HepG2 (cell line): ENCODE data around the gene DAZAP1. TPM values are rescaled to one million over a fixed set of nuclear protein-coding genes. Genes with fewer than 3 reads are reported as not detected.

Experiments used
- ELF1 ChIP-seq: sonication (generic); formaldehyde crosslinking; IDR thresholded peaks from 2 replicates; pipeline ENCODE4 v1.4.0; 2020; ENCODE audit warnings: missing genetic modification reagents
- EZH2 ChIP-seq: conservative IDR thresholded peaks from 2 replicates; pipeline ENCODE4 v1.6.1; 2012; ENCODE audit warnings: mild to moderate bottlenecking, low read depth, low read length, moderate library complexity
- HOXD1 ChIP-seq: sonication (generic); formaldehyde crosslinking; IDR thresholded peaks from 2 replicates; pipeline ENCODE4 v1.5.0; 2020; ENCODE audit warnings: missing genetic modification reagents
- MXD4 ChIP-seq: IDR thresholded peaks from 2 replicates; pipeline ENCODE4 v1.6.1; 2016; ENCODE audit warnings: mild to moderate bottlenecking, missing biosample characterization, missing genetic modification reagents
- MYC ChIP-seq: sonication (generic); formaldehyde crosslinking; IDR thresholded peaks from 2 replicates; pipeline ENCODE4 v1.9.0; 2021; ENCODE audit warnings: missing genetic modification reagents, borderline replicate concordance
- PAWR ChIP-seq: sonication (generic); formaldehyde crosslinking; IDR thresholded peaks from 2 replicates; pipeline ENCODE4 v1.4.0; 2020; ENCODE audit warnings: missing genetic modification reagents, mild to moderate bottlenecking, borderline replicate concordance
- PHF5A ChIP-seq: IDR thresholded peaks from one replicate; pipeline ENCODE4 v1.6.1; 2018; ENCODE audit warnings: low read depth, missing genetic modification reagents; ENCODE audit not compliant: unreplicated experiment
- PRPF4 ChIP-seq: fragments of 200-400 bp; formaldehyde crosslinking; IDR thresholded peaks from 2 replicates; pipeline ENCODE4 v1.6.1; 2016; ENCODE audit warnings: low read length, low read depth; ENCODE audit not compliant: poor library complexity, severe bottlenecking
- SIN3B ChIP-seq: fragments of 150-350 bp; IDR thresholded peaks from 2 replicates; pipeline ENCODE4 v1.6.1; 2014; ENCODE audit warnings: low read length
- SMAD1 ChIP-seq: sonication (generic); formaldehyde crosslinking; IDR thresholded peaks from 2 replicates; pipeline ENCODE4 v1.4.0; 2020; ENCODE audit warnings: missing genetic modification reagents, low read depth, mild to moderate bottlenecking, borderline replicate concordance
- ZBTB2 ChIP-seq: sonication (generic); formaldehyde crosslinking; IDR thresholded peaks from 2 replicates; pipeline ENCODE4 v1.8.0; 2022; ENCODE audit warnings: low read depth, missing genetic modification reagents
- ZNF281 ChIP-seq: sonication (generic); formaldehyde crosslinking; IDR thresholded peaks from 2 replicates; pipeline ENCODE4 v1.4.0; 2020; ENCODE audit warnings: missing genetic modification reagents, borderline replicate concordance
- ZNF549 ChIP-seq: sonication (generic); formaldehyde crosslinking; IDR thresholded peaks from 2 replicates; pipeline ENCODE4 v1.5.0; 2020; ENCODE audit warnings: missing genetic modification reagents
- ZNF709 ChIP-seq: sonication (generic); formaldehyde crosslinking; IDR thresholded peaks from 2 replicates; pipeline ENCODE4 v1.5.0; 2020; ENCODE audit warnings: mild to moderate bottlenecking, missing genetic modification reagents
- ZNF775 ChIP-seq: sonication (generic); formaldehyde crosslinking; IDR thresholded peaks from 2 replicates; pipeline ENCODE4 v1.4.0; 2020; ENCODE audit warnings: missing genetic modification reagents, mild to moderate bottlenecking, moderate library complexity, borderline replicate concordance
- polyA plus RNA-seq, 8 experiments: library from polyadenylated mRNA; depleted of rRNA in 3 of 8; stranded (reverse) in 7 of 8; unstranded in 1 of 8; fragments of >200 nt; fragmentation: Illumina TruSeq in 4 of 8; extraction: Trizol in 4 of 8; gene quantifications; 2 replicates each; pipeline versions ENCODE4 v1.2.1 to v1.2.3, GENCODE V29; 2011 to 2016; ENCODE audit warnings: low read depth in 4 of 8, missing spikeins in 1 of 8, mixed read lengths in 1 of 8; ENCODE audit not compliant: insufficient read depth in 1 of 8
- total RNA-seq, 5 experiments: library from RNA; depleted of rRNA; stranded (reverse); fragments of >200 nt; fragmentation: Illumina TruSeq; extraction: Trizol; gene quantifications; 2 replicates each; pipeline ENCODE4 v1.2.3, GENCODE V29; 2016; ENCODE audit warnings: low read depth in 1 of 5
- TF ChIP-seq, protein P1 (sequence below): sonication (generic); formaldehyde crosslinking; IDR thresholded peaks from 2 replicates; pipeline ENCODE4 v1.9.0; 2021; ENCODE audit warnings: missing genetic modification reagents, mild to moderate bottlenecking, borderline replicate concordance
- TF ChIP-seq, protein P2 (sequence below): sonication (generic); formaldehyde crosslinking; IDR thresholded peaks from 2 replicates; pipeline ENCODE4 v1.4.0; 2020; ENCODE audit warnings: mild to moderate bottlenecking, missing genetic modification reagents
- TF ChIP-seq, protein P3 (sequence below): sonication (generic); formaldehyde crosslinking; IDR thresholded peaks from 2 replicates; pipeline ENCODE4 v1.5.1; 2020; ENCODE audit warnings: missing genetic modification reagents, mild to moderate bottlenecking, borderline replicate concordance

Gene DAZAP1
- total and polyA plus RNA-seq, 2 of the 13 experiments (the other 11 are each of a cell fraction or from before 2014, with no cell fraction given) = 63.3 to 79.2 TPM

- TF ChIP-seq PRPF4 (no peak), PAWR (0 out of 2 replicates have a peak, but pooled peaks have one; percentile 48), ELF1 (CRISPR knock-in tag) (peak; percentile 44; the same call in 1 of the 2 replicates), ZNF709 (peak; percentile 52; the same call in 1 of the 2 replicates), HOXD1 (peak; percentile 82), SIN3B (no peak), ZNF281 (peak; percentile 42; the same call in 1 of the 2 replicates), MXD4 (CRISPR knock-in tag) (no peak), MYC (CRISPR knock-in tag) (peak; percentile 88), PHF5A (CRISPR knock-in tag) (no peak), ZNF775 (CRISPR knock-in tag) (peak; percentile 82; the same call in 1 of the 2 replicates), ZNF549 (CRISPR knock-in tag) (no peak), SMAD1 (no peak), ZBTB2 (CRISPR knock-in tag) (no peak), EZH2 (no peak)
- TF ChIP-seq, protein P1, sequence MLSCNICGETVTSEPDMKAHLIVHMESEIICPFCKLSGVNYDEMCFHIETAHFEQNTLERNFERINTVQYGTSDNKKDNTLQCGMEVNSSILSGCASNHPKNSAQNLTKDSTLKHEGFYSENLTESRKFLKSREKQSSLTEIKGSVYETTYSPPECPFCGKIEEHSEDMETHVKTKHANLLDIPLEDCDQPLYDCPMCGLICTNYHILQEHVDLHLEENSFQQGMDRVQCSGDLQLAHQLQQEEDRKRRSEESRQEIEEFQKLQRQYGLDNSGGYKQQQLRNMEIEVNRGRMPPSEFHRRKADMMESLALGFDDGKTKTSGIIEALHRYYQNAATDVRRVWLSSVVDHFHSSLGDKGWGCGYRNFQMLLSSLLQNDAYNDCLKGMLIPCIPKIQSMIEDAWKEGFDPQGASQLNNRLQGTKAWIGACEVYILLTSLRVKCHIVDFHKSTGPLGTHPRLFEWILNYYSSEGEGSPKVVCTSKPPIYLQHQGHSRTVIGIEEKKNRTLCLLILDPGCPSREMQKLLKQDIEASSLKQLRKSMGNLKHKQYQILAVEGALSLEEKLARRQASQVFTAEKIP = no peak
- TF ChIP-seq, protein P2, sequence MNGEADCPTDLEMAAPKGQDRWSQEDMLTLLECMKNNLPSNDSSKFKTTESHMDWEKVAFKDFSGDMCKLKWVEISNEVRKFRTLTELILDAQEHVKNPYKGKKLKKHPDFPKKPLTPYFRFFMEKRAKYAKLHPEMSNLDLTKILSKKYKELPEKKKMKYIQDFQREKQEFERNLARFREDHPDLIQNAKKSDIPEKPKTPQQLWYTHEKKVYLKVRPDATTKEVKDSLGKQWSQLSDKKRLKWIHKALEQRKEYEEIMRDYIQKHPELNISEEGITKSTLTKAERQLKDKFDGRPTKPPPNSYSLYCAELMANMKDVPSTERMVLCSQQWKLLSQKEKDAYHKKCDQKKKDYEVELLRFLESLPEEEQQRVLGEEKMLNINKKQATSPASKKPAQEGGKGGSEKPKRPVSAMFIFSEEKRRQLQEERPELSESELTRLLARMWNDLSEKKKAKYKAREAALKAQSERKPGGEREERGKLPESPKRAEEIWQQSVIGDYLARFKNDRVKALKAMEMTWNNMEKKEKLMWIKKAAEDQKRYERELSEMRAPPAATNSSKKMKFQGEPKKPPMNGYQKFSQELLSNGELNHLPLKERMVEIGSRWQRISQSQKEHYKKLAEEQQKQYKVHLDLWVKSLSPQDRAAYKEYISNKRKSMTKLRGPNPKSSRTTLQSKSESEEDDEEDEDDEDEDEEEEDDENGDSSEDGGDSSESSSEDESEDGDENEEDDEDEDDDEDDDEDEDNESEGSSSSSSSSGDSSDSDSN (CRISPR knock-in tag) = peak; percentile 79
- TF ChIP-seq, protein P3, sequence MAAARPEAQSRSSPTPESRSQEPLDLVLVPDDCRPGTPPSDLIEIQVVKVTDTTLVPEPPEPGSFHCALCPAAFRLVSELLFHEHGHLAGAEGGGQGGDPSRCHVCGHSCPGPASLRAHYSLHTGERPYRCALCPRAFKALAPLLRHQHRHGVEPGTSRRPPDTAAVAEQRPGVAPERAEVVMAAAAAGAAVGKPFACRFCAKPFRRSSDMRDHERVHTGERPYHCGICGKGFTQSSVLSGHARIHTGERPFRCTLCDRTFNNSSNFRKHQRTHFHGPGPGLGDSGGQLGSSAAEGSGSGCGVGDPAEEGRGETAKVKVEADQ (CRISPR knock-in tag) = 0 out of 2 replicates have a peak, but pooled peaks have one; percentile 16
Observed at GRCh38 chr19:1373534-1374249, 33.7 kb upstream of the DAZAP1 start (continued).
